Central memory CD4-positive, alpha-beta T cell (primary cell): ENCODE data around the gene UNC80.

Source experiments
- DNase-seq: peaks from one replicate; pipeline ENCODE4 v3.0.0; 2022

Gene UNC80

GRCh38 chr2:209973328-209973727, 201.7 kb downstream of the UNC80 start:
- DNase-seq: no peak

GRCh38 chr2:209974576-209974975, 202.9 kb downstream of the UNC80 start:
- no peak for DNase-seq

GRCh38 chr2:209976698-209977385, 205.2 kb downstream of the UNC80 start:
- DNase-seq: no peak

GRCh38 chr2:209977386-209978239, 206.0 kb downstream of the UNC80 start:
- DNase-seq: peak; percentile 37

- no peak for DNase-seq
Measured at GRCh38 chr2:209984291-209984690, 212.7 kb downstream of the UNC80 start.

GRCh38 chr2:209985874-209986273, 214.2 kb downstream of the UNC80 start:
- DNase-seq: no peak

GRCh38 chr2:209986415-209986814, 214.8 kb downstream of the UNC80 start:
- DNase-seq: no peak

GRCh38 chr2:209988010-209988409, 216.4 kb downstream of the UNC80 start:
- DNase-seq: no peak

GRCh38 chr2:209990838-209991237, 219.2 kb downstream of the UNC80 start:
- DNase-seq: no peak

GRCh38 chr2:209993968-209994367, 222.3 kb downstream of the UNC80 start:
- no peak for DNase-seq

GRCh38 chr2:209998596-209998995, 227.0 kb downstream of the UNC80 start:
- DNase-seq: no peak

GRCh38 chr2:210000464-210001324, 229.1 kb downstream of the UNC80 start:
- no peak for DNase-seq

GRCh38 chr2:210002158-210003157, 230.8 kb downstream of the UNC80 start, which contains the start of gene RPE:
Gene RPE (plus strand): TSS chr2:210002638. CDS start chr2:210002662, 24 bp downstream.
- DNase-seq: peak; percentile 94

- no peak for DNase-seq
Measured at GRCh38 chr2:210003359-210003758, 231.7 kb downstream of the UNC80 start.

GRCh38 chr2:210004881-210005280, 233.2 kb downstream of the UNC80 start:
- no peak for DNase-seq

- DNase-seq: no peak
Measured at GRCh38 chr2:210007895-210008294, 236.3 kb downstream of the UNC80 start.

- no peak for DNase-seq
Measured at GRCh38 chr2:210009126-210009525, 237.5 kb downstream of the UNC80 start.

- DNase-seq: no peak
Measured at GRCh38 chr2:210009896-210010295, 238.3 kb downstream of the UNC80 start.

- no peak for DNase-seq
Measured at GRCh38 chr2:210020138-210020537, 248.5 kb downstream of the UNC80 start.

GRCh38 chr2:210022824-210023223, 251.2 kb downstream of the UNC80 start:
- DNase-seq: no peak

- no peak for DNase-seq
Measured at GRCh38 chr2:210027608-210028007, 256.0 kb downstream of the UNC80 start.

GRCh38 chr2:210028178-210028577, 256.5 kb downstream of the UNC80 start:
- no peak for DNase-seq
